ENCODE results near the gene TPBGL. TPM values are rescaled to one million over a fixed set of nuclear protein-coding genes. Genes with fewer than 3 reads are reported as not detected.

The TPBGL gene
- 0.19 TPM for polyA plus RNA-seq (ENCODE audit: insufficient read length)

GRCh38 chr11:75240311-75241035, at the start of gene TPBGL:
Gene TPBGL, plus strand, starts transcription at chr11:75240774. Its CDS starts 276 bp downstream, at chr11:75241050.
- no peak for DNase-seq (ENCODE audit: low read depth)

GRCh38 chr11:75191330-75191717, 49.2 kb upstream of the TPBGL start:
- DNase-seq (ENCODE audit: low read depth), result no peak

GRCh38 chr11:75193271-75193670, 47.3 kb upstream of the TPBGL start:
- DNase-seq (ENCODE audit: low read depth), result no peak

GRCh38 chr11:75193711-75194110, 46.9 kb upstream of the TPBGL start:
- no peak for DNase-seq (ENCODE audit: low read depth)

GRCh38 chr11:75194147-75194546, 46.4 kb upstream of the TPBGL start:
- no peak for DNase-seq (ENCODE audit: low read depth)

- no peak for DNase-seq (ENCODE audit: low read depth)
These were observed 45.2 kb upstream of the TPBGL start for GRCh38 chr11:75195167-75195962.

GRCh38 chr11:75196426-75196825, 44.1 kb upstream of the TPBGL start:
- DNase-seq (ENCODE audit: low read depth), result no peak

GRCh38 chr11:75197512-75198277, 42.9 kb upstream of the TPBGL start:
- no peak for DNase-seq (ENCODE audit: low read depth)

- no peak for DNase-seq (ENCODE audit: low read depth)
These were observed 42.1 kb upstream of the TPBGL start for GRCh38 chr11:75198278-75198973.

- no peak for DNase-seq (ENCODE audit: low read depth)
These were observed 41.1 kb upstream of the TPBGL start for GRCh38 chr11:75199412-75199955.

- no peak for DNase-seq (ENCODE audit: low read depth)
These were observed 40.5 kb upstream of the TPBGL start for GRCh38 chr11:75200051-75200450.

- DNase-seq (ENCODE audit: low read depth), result no peak
These were observed 40.0 kb upstream of the TPBGL start for GRCh38 chr11:75200531-75200930.

GRCh38 chr11:75201771-75202170, 38.8 kb upstream of the TPBGL start:
- DNase-seq (ENCODE audit: low read depth), result no peak

- no peak for DNase-seq (ENCODE audit: low read depth)
These were observed 38.4 kb upstream of the TPBGL start for GRCh38 chr11:75202195-75202594.

- DNase-seq (ENCODE audit: low read depth), result no peak
These were observed 37.4 kb upstream of the TPBGL start for GRCh38 chr11:75203138-75203537.

GRCh38 chr11:75203641-75204011, 36.9 kb upstream of the TPBGL start:
- DNase-seq (ENCODE audit: low read depth), result no peak

GRCh38 chr11:75204012-75204674, 36.4 kb upstream of the TPBGL start:
- no peak for DNase-seq (ENCODE audit: low read depth)

GRCh38 chr11:75204685-75205563, 35.6 kb upstream of the TPBGL start:
- no peak for DNase-seq (ENCODE audit: low read depth)

GRCh38 chr11:75205564-75206020, 35.0 kb upstream of the TPBGL start:
- no peak for DNase-seq (ENCODE audit: low read depth)

- DNase-seq (ENCODE audit: low read depth), result no peak
These were observed 32.1 kb upstream of the TPBGL start for GRCh38 chr11:75208446-75208845.

Data from forelimb muscle (tissue), 1 donor.